Stimulated activated CD8-positive, alpha-beta memory T cell treated with anti-CD3 and anti-CD28 coated beads, Interleukin-12 subunit alpha, Interleukin-12 subunit beta, amount 100 ng/mL, for 24 hours (primary cell): ENCODE measurements around the gene NDE1.
"Not testable (repeated sequence)": the region's sequence is repeated elsewhere in the genome, so short reads cannot be mapped to it uniquely, and the experiment has no call there.

Source experiments
- DNase-seq: peaks from one replicate; pipeline ENCODE4 v3.0.0-alpha.2; 2020; ENCODE audit errors: extremely low read depth

Gene NDE1

DNA sequence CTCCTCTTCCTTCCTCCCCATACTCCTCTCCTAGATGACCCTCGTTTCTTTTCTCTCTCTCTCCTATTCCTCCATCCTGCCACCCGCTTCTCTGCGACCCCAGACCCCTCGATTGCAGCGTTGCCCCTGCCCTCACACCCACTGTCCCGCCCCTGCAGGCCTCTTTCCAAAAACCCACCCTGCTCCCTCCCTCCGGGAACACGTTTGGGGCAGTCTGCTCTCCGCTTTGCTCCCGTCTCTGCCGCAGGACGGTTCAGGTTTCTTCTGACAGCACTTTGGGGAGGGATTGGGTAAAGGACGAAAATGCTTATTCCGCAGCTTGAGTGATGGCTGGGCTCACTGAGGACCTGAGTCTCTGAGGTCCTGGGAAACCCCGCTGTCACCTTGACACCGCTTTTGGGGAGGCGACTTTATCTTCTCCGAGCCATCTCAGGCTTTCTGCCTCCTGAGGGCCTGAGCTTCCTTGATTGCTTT, 690 bp downstream of the NDE1 start:
- DNase-seq = no peak

DNA sequence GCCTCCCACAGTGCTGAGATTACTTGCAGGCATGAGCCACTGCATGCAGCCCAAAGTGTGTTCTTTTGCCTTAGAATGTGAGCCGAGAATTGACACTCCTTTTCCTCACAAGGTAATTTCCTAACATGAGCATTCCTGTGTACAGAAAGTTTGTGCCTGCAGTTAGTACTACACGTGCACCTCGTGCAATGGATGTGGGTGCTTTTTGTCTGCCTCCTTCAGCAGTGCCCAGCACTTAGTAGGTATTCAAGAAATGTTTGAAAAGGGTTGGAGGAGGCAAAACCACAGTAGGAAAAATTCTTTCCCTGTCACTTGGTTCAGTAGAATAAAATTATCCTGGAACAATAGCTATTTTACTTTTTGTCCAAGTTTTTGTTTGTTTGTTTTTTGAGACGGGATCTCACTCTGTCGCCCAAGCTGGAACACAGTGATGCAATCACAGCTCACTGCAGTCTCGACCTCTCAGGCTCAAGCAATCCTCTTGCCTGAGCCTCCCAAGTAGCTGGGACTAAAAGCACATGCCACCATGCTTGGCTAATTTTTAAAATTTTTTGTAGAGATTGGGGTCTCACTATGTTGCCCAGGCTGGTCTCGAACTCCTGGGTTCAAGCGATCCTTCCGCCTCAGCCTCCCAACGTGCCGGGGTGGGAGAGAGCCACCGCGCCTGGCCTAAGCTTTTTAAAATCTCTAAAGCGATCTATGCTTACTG, 2.4 kb downstream of the NDE1 start:
- DNase-seq = no peak

DNA sequence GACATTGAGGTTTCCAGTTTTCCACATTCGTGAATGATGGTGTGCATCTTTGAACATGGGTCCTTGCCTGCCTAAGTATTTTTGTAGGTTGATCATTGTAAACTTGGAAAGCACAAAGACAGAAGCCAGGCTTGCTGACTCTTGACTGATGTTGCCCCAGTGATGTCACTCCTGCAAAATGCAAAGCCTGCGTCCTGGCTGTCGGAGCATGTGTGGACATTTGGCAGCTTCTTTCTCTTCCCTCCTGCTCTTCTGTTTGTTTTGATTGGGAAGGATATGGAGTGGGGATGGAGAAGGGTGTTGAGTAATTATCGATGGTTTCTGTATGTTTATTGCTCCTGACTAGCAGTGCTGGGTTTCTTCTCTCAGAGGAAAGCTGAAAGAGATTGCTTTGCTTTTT, 3.2 kb downstream of the NDE1 start:
- no peak for DNase-seq

DNA sequence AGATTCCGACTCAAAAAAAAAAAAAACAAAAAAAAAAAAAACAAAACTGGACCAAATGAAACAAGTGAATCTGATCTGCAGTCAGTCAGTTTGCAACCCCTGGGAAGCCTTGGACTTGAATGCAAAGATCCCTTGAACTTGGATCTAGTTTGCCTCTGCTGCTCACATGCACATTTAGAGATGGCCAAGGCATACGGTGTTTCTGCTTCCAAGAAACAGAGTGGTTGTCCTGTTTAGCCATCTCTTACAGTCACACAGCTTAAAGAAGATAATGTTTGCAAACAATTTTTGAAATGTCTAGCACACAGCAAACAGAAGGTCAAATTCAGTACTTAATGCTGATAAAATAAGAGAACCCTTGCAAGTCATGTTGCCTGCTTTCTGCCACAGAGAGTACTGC, 4.5 kb downstream of the NDE1 start:
- no peak for DNase-seq

DNA sequence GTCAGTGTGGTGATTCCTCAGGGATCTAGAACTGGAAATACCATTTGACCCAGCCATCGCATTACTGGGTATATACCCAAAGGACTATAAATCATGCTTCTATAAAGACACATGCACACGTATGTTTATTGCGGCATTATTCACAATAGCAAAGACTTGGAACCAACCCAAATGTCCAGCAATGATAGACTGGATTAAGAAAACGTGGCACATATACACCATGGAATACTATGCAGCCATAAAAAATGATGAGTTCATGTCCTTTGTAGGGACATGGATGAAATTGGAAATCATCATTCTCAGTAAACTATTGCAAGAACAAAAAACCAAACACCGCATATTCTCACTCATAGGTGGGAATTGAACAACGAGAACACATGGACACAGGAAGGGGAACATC, 5.5 kb downstream of the NDE1 start:
- DNase-seq = not testable (repeated sequence)

DNA sequence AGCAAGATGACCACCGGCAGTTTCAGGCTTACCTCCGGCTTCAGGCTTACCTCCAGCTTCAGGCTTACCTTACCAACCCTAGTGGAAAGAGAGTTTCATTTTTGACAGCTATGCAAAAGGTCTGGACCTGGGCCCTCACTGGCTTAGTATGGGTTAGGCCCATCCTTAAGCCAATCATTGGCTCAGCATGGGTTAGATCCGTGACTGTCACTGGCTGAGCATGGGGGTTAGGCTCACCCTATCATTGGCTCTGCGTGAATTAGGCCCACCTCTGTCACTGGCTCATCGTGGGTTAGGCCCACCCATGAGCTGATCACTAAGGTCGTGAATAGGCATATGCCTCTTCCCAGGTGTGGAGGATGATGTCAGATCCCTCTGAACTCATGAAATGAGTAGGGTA, 8.1 kb downstream of the NDE1 start:
- no peak for DNase-seq

DNA sequence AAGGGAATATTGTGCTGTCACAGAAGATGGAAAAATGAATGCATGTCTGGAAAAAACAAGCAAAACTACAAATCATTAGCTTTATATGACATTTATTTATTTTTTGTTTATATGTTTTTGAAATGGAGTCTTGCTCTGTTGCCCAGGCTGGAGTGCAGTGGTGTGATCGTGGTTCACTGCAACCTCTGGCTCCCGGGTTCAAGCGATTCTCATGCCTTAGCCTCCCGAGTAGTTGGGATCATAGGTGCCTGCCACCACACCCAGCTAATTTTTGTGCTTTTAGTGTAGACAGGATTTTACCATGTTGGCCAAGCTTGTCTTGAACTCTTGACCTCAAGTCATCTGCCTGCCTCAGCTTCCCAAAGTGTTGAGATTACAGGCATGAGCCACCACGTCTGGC, 8.5 kb downstream of the NDE1 start:
- DNase-seq = no peak

DNA sequence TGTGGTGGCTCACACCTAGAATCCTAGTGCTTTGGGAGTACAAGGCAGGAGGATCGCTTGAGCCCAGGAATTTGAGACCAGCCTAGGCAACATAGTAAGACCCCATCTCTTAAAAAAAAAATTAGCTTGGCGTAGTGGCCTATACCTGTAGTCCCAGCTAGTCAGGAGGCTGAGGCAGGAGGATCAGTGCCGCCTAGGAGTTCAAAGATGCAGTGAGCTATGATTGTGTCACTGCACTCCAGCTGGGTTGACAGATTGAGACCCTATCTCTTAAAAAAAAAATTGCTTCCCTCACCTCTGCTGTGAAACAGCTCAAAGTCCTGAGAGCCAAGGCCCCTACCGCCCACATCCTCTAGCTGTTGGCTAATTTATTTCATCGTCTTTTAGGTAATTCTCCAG, 10.2 kb downstream of the NDE1 start:
- DNase-seq = no peak

DNA sequence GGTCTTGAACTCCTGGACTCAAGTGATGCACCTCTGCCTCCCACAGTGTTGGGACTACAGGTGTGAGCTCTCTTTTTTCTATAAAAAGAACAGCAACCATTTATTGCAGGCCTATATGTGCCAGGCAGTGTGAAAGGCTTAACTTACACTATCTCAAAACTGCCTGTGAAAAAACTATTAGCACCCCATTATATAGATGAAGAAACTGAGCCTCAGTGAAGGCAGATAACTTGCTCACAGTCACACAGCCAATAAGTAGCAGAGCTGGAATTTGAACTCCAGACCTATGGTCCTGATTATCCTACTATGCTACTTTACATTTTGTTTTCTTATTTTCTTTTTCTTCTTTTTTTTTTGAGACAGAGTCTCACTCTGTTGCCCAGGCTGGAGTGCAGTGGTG, 15.1 kb downstream of the NDE1 start:
- no peak for DNase-seq

DNA sequence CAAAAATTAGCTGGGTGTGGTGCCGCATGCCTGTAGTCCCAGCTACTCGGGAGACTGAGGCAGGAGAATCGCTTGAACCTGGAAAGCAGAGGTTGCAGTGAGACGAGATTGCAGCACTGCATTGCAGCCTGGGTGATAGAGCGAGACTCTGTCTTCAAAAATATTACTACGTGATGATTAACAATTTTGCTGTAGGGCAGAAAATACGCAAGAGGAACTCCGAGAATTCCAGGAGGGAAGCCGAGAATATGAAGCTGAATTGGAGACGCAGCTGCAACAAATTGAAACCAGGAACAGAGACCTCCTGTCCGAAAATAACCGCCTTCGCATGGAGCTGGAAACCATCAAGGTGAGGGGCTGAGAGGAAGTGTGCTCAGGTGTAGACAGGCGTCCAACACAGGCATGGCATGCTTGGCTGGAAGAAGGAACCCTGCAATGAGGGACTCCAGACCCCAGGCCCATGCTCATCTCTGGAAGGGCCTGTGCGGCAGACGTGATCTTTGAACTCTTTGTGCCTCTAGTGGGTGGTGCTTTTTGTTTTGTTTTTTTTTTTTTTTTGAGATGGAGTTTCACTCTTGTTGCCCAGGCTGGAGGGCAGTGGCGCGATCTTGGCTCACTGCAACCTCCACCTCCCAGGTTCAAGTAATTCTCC, 17.2 kb downstream of the NDE1 start:
- DNase-seq = no peak

DNA sequence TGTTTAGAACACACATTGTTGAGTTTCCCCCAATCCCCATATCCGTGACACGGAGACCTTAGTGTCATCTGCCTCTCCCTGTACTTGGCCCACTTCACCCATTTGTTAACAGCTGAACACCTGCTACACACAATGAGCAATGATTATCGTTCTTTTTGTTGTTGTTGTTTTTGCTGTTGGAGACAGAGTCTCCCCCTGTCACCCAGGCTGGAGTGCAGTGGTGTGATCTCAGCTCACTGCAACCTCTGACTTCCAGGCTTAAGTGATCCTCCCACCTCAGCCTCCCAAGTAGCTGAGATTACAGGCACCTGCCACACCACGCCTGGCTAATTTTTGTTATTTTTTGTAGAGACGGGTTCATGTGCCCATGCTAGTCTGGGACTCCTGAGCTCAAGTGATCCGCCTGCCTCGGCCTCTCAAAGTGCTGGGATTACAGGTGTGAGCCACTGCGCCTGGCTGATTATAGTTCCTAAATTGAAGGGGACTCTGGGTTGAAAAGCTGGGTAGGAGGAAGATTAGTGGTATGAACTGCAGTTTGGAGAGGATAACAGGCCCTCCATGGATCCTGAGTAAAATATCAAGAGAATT, 21.6 kb downstream of the NDE1 start:
- no peak for DNase-seq

DNA sequence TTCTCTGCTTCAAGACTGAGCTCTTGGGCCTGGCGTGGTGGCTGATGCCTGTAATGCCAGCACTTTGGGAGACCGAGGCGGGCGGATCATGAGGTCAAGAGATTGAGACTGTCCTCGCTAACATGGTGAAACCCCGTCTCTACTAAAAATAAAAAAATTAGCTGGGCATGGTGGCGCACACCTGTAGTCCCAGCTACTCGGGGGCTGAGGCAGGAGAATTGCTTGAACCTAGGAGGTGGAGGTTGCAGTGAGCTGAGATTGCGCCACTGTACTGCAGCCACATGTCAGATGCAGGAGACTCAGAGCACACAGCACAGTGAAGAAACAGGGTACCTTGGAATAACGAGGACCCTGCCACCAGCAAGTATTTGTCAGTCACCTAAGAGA, 22.1 kb downstream of the NDE1 start:
- not testable (repeated sequence) for DNase-seq

DNA sequence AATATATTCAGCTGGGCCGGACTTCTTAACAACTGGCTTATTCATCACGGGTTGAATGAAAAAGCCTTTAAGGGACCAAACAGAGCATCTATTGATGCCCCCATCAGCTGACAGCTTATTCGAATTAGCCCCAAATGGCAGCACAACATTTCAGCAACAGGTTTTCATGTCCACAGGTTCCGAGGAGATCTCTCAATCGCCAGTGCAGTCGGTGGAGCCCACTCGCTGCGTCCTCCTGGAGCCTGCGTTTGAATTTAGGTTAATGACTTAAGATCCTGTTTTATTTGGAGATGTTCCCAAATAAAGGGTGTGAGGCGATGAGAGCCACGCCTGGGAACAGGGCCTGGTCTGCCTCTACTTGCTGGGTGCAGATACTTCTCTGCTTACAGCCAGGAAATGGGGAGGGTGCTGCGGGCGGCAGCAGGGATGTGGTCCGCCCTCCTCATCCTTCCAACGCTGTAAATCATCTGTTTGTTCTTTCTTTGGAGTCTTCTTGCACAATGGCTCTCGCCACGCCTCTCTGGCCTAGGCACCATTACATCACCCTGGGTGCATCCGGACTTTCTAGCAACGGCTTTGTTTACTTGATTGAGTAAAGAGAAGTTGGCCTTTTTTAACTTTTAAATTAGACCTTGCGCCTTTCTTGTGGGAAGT, 22.6 kb downstream of the NDE1 start:
- peak; percentile 10 for DNase-seq

DNA sequence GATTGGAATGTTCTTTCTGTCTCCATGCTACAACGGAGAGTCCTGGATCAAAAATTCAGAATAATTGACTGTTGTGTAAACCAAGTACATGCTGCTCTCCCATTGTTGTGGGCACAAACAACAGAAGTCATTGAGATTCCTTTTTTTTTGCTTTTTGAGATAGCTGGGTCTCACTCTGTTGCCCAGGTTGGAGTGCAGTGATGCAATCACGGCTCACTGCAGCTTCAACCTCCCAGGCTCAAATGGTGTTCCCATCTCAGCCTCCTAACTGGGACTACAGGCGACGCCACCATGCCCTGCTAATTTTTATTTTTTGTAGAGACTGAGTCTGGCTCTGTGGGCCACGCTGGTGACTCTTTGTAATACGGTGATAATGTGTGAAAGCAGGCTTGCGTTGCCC, 24.5 kb downstream of the NDE1 start:
- no peak for DNase-seq

DNA sequence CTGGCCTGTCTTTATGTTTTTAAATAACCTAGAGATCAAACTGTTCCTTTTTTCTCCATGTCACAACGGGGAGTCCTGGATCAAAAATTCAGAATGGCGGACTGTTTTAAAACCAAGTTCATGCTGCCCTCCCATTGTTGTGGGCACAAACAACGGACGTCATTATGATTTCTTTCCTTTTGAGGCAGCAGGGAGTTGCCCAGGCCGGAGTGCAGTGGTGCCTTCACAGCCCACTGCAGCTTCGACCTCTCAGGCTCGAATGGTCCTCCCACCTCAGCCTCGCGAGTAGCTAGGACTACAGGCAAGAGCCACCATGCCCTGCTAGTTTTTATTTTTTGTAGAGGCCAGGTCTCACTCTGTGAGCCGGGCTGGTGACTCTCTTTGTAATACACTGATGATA, 26.5 kb downstream of the NDE1 start:
- no peak for DNase-seq

DNA sequence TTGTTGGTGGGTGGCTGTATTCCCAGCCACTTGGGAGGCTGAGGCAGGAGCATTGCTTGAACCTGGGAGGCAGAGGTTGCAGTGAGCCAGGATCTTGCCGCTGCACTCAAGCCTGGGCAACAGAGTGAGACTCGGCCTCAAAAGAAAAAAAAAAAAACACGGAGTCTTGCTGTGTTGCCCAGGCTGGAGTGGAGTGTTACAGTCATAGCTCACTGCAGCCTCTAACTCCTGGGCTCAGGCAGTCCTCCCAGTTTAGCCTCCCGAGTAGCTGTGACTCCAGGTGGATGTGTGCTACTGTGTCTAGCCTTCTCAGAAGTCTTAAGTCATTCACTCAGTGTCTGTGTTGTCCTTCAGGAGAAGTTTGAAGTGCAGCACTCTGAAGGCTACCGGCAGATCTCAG, 27.4 kb downstream of the NDE1 start:
- no peak for DNase-seq

DNA sequence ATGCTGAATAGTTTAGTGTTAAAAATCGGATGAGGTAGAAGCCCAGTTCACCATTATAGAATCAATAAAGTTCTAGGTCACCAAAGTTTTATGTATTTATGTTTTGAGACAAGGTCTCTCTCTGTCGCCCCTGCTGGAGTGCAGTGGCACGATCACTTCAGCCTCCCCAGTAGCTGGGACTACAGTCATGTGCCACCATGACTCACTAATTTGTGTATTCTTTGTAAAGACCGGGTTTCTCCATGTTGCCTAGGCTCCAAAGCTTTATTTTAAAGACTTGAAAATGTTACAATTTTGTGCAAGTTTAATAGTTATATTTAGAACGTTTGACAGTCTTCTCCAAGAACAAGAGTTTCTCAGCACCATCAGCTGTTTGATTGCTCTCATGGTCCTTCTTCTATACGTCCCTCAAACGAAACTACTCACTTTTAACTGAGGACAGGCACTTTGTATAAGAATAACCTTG, 32.1 kb downstream of the NDE1 start:
- DNase-seq = peak; percentile 5

DNA sequence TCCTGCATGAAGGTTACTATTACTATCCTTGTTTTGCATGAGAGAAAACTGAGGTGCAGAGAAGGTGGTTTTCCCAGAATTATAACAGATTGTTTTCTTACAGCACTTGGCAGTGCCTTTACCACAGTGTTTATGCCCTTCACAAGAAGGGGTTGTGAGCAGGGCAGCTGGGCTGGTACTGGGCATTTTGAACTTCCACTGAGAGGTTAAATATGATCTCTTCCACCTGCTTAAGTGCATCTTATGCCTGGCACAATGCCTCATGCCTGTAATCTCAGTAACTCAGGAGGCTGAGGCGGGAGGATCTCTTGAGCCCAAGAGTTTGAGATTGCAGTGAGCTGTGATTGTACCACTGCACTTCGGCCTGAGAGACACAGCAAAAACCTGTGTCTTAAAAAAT, 36.2 kb downstream of the NDE1 start:
- no peak for DNase-seq

DNA sequence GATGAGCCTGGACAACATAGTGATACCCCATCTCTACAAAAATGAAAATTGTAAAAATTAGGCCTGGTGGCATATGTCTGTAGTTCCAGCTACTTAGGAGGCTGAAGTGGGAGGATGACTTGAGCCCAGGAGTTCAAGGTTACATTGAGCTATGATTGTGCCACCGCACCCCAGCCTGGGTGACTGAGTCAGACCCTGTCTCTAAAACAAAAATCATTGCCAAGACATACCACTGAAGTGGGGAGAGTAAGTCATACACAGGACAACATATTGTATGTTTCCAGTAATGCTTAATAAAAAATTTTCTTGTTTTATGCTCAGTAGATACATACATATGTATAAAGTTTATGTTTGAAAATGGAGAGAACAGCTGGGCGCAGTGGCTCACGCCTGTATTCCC, 39.2 kb downstream of the NDE1 start:
- DNase-seq = no peak

DNA sequence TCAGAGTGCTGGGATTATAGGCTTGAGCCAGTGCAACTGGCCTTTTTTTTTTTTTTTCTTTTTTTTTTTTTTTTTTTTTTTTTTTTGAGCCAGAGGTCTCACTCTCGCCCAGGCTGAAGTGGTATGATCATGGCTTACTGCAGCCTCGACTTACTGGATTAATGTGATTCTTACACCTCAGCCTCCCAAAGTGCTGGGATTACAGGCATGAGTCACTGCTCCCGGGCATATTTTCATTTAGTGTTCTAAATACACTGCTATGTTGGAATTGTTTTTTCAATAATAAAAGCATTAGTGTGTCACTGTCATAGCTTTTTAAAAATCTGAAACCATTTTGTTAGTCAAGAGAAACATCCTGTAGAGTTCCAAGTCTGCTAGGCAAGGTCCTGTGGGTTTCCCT, 40.3 kb downstream of the NDE1 start:
- DNase-seq = no peak

DNA sequence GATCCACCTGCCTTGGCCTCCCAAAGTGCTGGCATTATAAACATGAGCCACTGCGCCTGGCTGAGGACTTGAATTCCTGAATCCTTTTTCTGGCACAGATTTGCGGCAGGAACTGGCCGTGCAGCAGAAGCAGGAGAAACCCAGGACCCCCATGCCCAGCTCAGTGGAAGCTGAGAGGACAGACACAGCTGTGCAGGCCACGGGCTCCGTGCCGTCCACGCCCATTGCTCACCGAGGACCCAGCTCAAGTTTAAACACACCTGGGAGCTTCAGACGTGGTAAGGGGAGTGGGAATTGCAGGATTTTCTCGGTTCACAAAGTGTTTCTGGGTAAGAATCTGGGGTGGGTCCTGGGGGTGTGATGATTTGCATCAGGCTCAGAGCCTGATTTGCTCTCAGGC, 41.0 kb downstream of the NDE1 start:
- DNase-seq = no peak

DNA sequence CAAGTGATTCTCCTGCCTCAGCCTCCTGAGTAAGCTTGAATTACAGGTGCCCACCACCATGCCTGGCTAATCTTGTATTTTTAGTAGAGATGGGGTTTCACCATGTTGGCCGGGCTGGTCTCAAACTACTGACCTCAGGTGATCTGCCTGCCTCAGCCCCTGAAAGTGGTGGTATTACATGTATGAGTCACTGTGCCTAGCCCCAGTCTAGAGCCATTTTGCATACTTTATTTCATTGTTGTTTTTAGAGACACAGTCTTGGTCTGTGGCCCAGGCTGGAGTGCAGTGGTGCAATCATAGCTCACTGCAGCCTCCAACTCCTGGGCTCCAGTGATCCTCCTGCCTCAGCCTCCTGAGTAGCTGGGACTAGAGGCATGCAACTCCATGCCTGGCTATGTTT, 42.5 kb downstream of the NDE1 start:
- DNase-seq = not testable (repeated sequence)

DNA sequence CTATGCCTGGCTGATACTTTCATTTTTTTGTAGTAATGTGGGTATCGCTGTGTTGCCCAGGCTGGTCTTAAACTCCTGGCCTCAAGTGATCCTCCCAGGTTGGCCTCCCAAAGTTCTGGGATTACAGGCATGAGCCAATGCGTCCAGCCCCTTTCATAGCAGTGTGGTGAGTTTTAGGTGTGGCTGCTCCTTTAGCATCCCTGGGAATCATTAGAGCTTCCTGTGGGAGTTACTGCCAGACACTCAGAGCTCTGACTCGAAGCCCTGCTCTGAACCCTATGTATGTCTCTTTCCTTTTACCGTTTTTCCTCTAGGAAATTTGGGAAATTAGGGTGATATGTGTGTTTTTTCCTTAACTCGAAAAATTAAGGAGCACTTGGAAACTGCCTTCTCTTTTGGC, 44.5 kb downstream of the NDE1 start:
- DNase-seq = no peak
